Activated naive CD4-positive, alpha-beta T cell treated with anti-CD3 and anti-CD28 coated beads, Interleukin-2, amount 10 ng/mL, durations not matched to agents 7 days and 5 days (primary cell): ENCODE results near the gene RPL35.

Source experiments
- CTCF ChIA-PET: fragments of 350-600 bp; sonication (Branson Sonifier 250); formaldehyde crosslinking; loops from one replicate; lab custom pipeline; 2021; ENCODE audit warnings: antibody characterized with exemption; lab: Charles Lee
- DNase-seq: peaks from one replicate; pipeline ENCODE4 v3.0.0-alpha.2; 2020
- H3K27ac Mint-ChIP-seq: one replicate; pipeline ENCODE4 v1.8.0; 2021; ENCODE audit warnings: mild to moderate bottlenecking, moderate library complexity, mixed read lengths
- H3K27me3 Mint-ChIP-seq: one replicate; pipeline ENCODE4 v1.8.0; 2021; ENCODE audit warnings: mild to moderate bottlenecking, mixed read lengths
- H3K36me3 Mint-ChIP-seq: one replicate; pipeline ENCODE4 v1.8.0; 2021; ENCODE audit warnings: mixed read lengths
- H3K4me1 Mint-ChIP-seq: one replicate; pipeline ENCODE4 v1.8.0; 2021; ENCODE audit warnings: mixed read lengths
- H3K4me3 Mint-ChIP-seq: one replicate; pipeline ENCODE4 v1.8.0; 2021; ENCODE audit warnings: mild to moderate bottlenecking, moderate library complexity, mixed read lengths
- H3K9me3 Mint-ChIP-seq: one replicate; pipeline ENCODE4 v1.8.0; 2021; ENCODE audit warnings: mixed read lengths

RPL35 gene

DNA sequence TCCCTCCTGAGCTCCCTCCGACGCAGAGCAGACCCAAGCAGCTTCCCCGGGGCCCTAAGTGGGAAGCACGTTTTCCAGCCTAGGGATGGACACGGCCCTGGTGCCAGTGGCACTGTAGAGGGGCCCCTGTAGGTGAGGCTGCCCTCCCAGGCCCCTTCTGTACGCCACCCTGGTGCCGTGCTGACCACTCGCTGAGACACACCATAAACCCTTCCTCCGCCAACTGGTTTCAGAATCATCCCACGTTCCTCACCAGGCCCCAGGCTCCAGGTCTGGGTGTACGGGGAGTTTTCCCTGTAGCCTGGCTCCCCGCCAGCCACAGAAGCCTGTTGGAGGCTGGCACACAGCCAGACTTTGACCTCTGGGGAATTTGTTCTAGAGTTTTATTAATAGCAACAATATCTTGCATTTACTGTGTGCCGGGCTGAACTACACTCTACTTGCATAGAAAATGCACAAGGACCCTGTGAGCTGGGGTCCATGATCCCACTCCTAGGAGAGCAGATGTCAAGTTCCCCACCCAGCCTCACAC is 26.7 kb downstream of the RPL35 start:
- CTCF ChIA-PET, result no interaction called here
- no peak for DNase-seq

DNA sequence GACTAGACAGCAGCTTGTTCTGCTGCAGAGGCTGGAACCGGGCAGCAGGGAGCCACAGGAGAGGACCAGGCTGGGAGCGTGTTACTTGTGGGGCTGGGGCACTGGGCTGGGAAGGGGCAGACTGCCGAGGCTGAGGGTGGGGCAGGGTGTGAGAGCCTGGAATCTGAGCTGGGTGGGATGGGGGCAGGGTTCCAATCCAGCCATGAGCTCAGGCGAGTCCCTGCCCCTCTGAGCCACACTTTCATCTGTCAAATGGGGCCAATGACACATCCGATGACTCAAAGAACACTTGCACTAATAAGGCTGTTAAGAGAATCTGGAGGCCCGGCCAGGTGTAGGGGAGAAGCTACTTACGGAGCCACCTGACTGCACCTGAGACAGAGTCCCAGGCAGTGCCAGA is 27.2 kb downstream of the RPL35 start:
- Mint-ChIP-seq H3K27ac (no peak overlapping the region), H3K4me1 (no peaks in the 10 kb centered on the region), H3K27me3 (peaks cover 56% of the 10 kb centered on the region), H3K4me3 (no peak overlapping the region), H3K36me3 (no peaks in the 10 kb centered on the region), H3K9me3 (no peaks in the 10 kb centered on the region)
- CTCF ChIA-PET, result no interaction called here
- DNase-seq, result no peak

More for the DNA sequence above, 26.7 kb downstream of the RPL35 start:
- Mint-ChIP-seq H3K27ac (no peak overlapping the region), H3K4me1 (no peaks in the 10 kb centered on the region), H3K4me3 (no peak overlapping the region), H3K9me3 (no peaks in the 10 kb centered on the region), H3K27me3 (peaks cover 61% of the 10 kb centered on the region), H3K36me3 (no peaks in the 10 kb centered on the region)

DNA sequence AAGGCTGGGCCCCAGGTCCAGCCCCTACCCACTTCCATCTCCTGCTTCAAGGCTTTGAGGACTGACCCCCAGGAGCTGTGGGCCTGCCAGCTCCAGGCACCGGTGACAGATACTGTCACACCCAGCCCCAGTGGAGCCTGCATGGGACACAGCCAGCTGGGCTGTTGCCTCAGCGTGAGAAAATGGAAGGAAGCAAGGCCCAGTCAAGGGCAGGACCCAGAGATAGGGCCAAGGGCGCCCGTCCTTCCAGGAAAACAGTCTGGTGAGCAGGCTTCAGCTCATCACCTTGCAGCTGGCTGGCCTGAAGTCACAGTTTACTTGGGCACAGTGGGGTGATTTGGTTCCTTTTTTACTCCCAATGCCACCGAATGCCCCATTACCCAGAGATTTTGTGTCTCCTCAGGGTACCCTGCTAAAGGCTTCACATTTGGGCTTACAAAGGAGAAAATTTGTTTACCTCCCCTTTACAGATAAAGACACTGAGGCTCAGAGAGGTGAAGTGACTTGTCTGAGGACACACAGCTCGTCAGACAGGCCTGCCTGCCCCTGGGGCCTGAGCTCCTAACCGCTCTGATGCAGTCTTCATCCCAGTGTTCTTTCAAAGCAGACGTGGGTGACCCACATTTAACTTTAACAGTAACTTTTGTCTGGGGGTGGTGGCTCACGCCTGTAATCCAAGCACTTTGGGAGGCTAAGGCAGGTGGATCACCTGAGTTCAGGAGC is 30.0 kb downstream of the RPL35 start:
- no peaks in the 10 kb centered on the region for H3K9me3 Mint-ChIP-seq
- H3K27ac Mint-ChIP-seq, result no peak overlapping the region
- H3K4me1 Mint-ChIP-seq, result no peaks in the 10 kb centered on the region
- H3K27me3 Mint-ChIP-seq, result peaks cover 41% of the 10 kb centered on the region
- CTCF ChIA-PET, result interaction anchor here (0.6 to 1.1 kb wide), 2 partner anchors 36 to 312 kb away, joined by 3 read pairs; no protein-coding TSS in a partner anchor
- no peak for DNase-seq
- H3K4me3 Mint-ChIP-seq, result no peak overlapping the region
- no peaks in the 10 kb centered on the region for H3K36me3 Mint-ChIP-seq

GRCh38 chr9:124830593-124830992 is 31.2 kb downstream of the RPL35 start:
- no peaks in the 10 kb centered on the region for H3K9me3 Mint-ChIP-seq
- DNase-seq, result no peak
- H3K27ac Mint-ChIP-seq, result no peak overlapping the region
- no peaks in the 10 kb centered on the region for H3K4me1 Mint-ChIP-seq
- no peaks in the 10 kb centered on the region for H3K36me3 Mint-ChIP-seq
- peaks cover 30% of the 10 kb centered on the region for H3K27me3 Mint-ChIP-seq
- H3K4me3 Mint-ChIP-seq, result no peak overlapping the region
- CTCF ChIA-PET, result no interaction called here

DNA sequence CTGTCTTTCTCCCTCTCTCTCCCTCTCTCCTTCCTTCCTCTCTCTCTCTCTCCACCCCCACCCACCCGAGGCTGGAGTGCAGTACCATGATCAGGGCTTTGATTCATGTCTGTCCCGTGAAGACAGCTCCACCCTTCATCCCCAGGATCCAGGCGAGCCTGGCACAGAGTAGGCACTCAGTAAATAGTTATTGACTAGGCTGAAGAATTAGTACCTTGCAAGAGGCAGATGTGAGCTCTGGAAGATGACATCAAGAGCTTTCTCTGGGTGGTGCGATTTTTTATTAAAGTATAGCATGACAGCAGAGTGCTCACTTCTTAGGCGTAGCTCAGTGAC is 32.5 kb downstream of the RPL35 start:
- Mint-ChIP-seq H3K27me3 (peaks cover 21% of the 10 kb centered on the region), H3K36me3 (no peaks in the 10 kb centered on the region), H3K4me3 (no peak overlapping the region), H3K9me3 (no peaks in the 10 kb centered on the region), H3K4me1 (no peaks in the 10 kb centered on the region), H3K27ac (peak overlapping the region; percentile 33)
- CTCF ChIA-PET, result no interaction called here
- DNase-seq, result no peak

DNA sequence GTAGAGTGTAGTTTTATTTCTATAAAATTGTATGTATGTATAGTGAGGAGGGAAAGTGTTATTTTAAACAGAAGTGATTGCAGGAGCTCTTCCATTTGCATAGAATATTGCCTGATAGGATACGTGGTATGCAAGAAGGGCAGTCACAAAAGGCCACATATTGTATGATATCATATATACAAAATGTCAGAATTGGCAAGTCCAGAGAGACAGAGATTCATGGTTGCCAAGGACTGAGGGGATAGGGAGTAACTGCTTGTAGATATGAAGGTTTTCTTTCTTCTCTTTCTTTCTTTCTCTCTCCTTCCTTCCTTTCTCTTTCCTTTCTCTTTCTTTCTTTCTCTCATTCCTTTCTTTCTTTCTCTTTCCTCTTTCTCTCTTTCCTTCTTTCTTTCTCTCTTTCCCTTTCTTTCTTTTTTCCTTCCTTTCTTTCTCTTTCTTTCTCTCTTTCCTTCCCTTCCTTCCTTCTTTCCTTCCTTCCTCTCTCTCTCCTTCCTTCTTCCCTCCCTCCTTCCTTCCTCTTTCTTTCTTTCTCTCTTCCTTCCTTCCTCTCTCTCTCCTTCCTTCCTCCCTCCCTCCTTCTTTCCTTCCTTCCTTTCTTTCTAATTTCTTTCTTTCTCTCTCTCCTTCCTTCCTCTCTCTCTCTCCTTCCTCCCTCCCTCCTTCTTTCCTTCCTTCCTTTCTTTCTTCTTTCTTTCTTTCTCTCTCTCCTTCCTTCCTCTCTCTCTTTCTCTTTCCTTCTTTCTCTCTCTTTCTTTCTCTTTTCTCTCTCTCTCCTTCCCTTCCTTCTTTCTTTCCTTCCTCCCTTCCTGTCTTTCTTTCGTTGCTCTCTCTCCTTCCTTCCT is 33.0 kb downstream of the RPL35 start:
- peaks cover 21% of the 10 kb centered on the region for H3K27me3 Mint-ChIP-seq
- H3K9me3 Mint-ChIP-seq, result no peaks in the 10 kb centered on the region
- CTCF ChIA-PET, result interaction anchor here (1.0 kb wide), 1 partner anchor 11 kb away, joined by 3 read pairs; no protein-coding TSS in a partner anchor

GRCh38 chr9:124820698-124821623 is 40.8 kb downstream of the RPL35 start:
- peaks cover 28% of the 10 kb centered on the region for H3K27me3 Mint-ChIP-seq
- peaks cover 18% of the 10 kb centered on the region for H3K4me1 Mint-ChIP-seq
- CTCF ChIA-PET, result no interaction called here
- no peaks in the 10 kb centered on the region for H3K9me3 Mint-ChIP-seq
- DNase-seq, result no peak
- no peak overlapping the region for H3K4me3 Mint-ChIP-seq
- H3K36me3 Mint-ChIP-seq, result no peaks in the 10 kb centered on the region
- no peak overlapping the region for H3K27ac Mint-ChIP-seq

More for the DNA sequence above, 33.0 kb downstream of the RPL35 start:
- Mint-ChIP-seq H3K4me1 (no peaks in the 10 kb centered on the region), H3K36me3 (no peaks in the 10 kb centered on the region), H3K4me3 (no peak overlapping the region), H3K27ac (peak overlapping the region; percentile 33)
- no peak for DNase-seq

DNA sequence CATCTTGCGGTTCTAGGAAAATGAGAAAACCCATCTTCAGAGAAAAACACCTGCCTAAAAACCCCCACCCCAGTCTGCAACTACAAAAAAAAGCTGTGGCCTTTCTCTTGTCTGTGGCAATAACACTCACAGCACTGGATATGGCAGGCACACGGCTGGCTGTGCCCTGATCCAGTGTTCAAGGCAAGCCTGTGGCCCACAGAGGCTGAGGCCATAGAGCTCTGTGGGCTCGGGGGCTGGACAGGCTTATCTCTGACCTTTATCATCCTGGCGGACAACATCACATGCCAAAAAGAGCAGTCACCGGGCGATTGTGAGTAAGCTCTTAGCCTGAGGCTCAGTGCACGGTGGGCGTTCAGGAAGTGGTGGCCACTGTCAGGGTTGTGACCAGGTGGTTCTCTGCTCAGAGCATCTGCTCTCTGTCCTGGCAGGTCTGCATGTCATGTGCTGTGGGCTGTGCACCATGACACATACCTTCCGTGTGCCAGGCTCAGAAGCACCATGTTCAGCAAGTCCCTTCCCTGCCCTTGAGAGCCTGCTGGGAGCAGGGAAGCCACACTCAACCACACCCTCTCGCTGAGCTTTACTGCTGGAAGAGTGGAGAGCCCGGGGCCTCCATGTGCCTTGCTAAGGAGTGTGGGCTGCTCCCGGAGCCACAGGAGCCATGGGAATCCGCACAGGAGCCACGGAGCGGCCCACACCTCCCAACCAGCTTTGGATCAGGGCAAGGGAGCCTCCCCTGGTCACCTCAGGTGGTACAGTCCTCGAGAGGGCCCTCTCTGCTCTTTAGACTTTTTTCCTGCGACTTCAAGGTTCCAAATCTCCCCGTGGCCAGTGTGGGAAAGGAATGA is 43.1 kb downstream of the RPL35 start:
- DNase-seq, result peak; percentile 43
- Mint-ChIP-seq H3K27me3 (peaks cover 41% of the 10 kb centered on the region), H3K27ac (no peak overlapping the region), H3K9me3 (no peaks in the 10 kb centered on the region), H3K36me3 (no peaks in the 10 kb centered on the region), H3K4me3 (no peak overlapping the region), H3K4me1 (peaks cover 18% of the 10 kb centered on the region)
- CTCF ChIA-PET, result interaction anchor here (1.0 to 2.6 kb wide), 4 partner anchors 29 to 201 kb away, joined by 3 to 13 read pairs (median 4); partner anchors contain the start of gene WDR38

GRCh38 chr9:124815601-124816000 is 46.2 kb downstream of the RPL35 start:
- no peaks in the 10 kb centered on the region for H3K36me3 Mint-ChIP-seq

GRCh38 chr9:124814164-124814535 is 47.6 kb downstream of the RPL35 start:
- H3K27me3 Mint-ChIP-seq, result peaks cover 28% of the 10 kb centered on the region
- no peak overlapping the region for H3K27ac Mint-ChIP-seq
- H3K4me3 Mint-ChIP-seq, result no peak overlapping the region
- H3K4me1 Mint-ChIP-seq, result peaks cover 16% of the 10 kb centered on the region
- H3K9me3 Mint-ChIP-seq, result no peaks in the 10 kb centered on the region
- no peaks in the 10 kb centered on the region for H3K36me3 Mint-ChIP-seq
- CTCF ChIA-PET, result interaction anchor here (1.1 to 2.0 kb wide), 3 partner anchors 39 to 41 kb away, joined by 3 to 6 read pairs (median 3); partner anchors contain the start of gene WDR38
- no peak for DNase-seq

More at GRCh38 chr9:124815601-124816000, 46.2 kb downstream of the RPL35 start:
- Mint-ChIP-seq H3K9me3 (no peaks in the 10 kb centered on the region), H3K4me1 (peaks cover 18% of the 10 kb centered on the region), H3K27ac (no peak overlapping the region), H3K27me3 (peaks cover 31% of the 10 kb centered on the region), H3K4me3 (no peak overlapping the region)
- CTCF ChIA-PET, result interaction anchor here (2.0 kb wide), 1 partner anchor 37 kb away, joined by 6 read pairs; the partner anchor contains the start of gene WDR38
- DNase-seq, result no peak

- H3K9me3 Mint-ChIP-seq, result no peaks in the 10 kb centered on the region
- H3K36me3 Mint-ChIP-seq, result no peaks in the 10 kb centered on the region
- no peak overlapping the region for H3K27ac Mint-ChIP-seq
- no peak for DNase-seq
- H3K4me3 Mint-ChIP-seq, result no peak overlapping the region
- peaks cover 28% of the 10 kb centered on the region for H3K27me3 Mint-ChIP-seq
- peaks cover 12% of the 10 kb centered on the region for H3K4me1 Mint-ChIP-seq
- CTCF ChIA-PET, result interaction anchor here (1.1 to 2.0 kb wide), 3 partner anchors 39 to 41 kb away, joined by 3 to 6 read pairs (median 3); partner anchors contain the start of gene WDR38
Observed at GRCh38 chr9:124813501-124814163, 48.1 kb downstream of the RPL35 start.

GRCh38 chr9:124813041-124813440 is 48.7 kb downstream of the RPL35 start:
- Mint-ChIP-seq H3K4me1 (peaks cover 7% of the 10 kb centered on the region), H3K27ac (no peak overlapping the region), H3K9me3 (no peaks in the 10 kb centered on the region), H3K36me3 (no peaks in the 10 kb centered on the region), H3K27me3 (peaks cover 27% of the 10 kb centered on the region), H3K4me3 (no peak overlapping the region)
- DNase-seq, result no peak
- CTCF ChIA-PET, result no interaction called here
